CD4-positive, alpha-beta T cell treated with Interleukin-1 beta for 1 hour (primary cell): ENCODE measurements around the gene APEH.

ENCODE experiments used
- DNase-seq, 2 donors: peaks; one replicate each; pipeline ENCODE4 v3.0.0-alpha.2; 2020 to 2022

Gene APEH

GRCh38 chr3:49715611-49716121, 41.5 kb downstream of the APEH start:
- DNase-seq: no peak

- DNase-seq: no peak
These were observed 42.0 kb downstream of the APEH start for GRCh38 chr3:49716169-49716568.

GRCh38 chr3:49716691-49717210, 42.6 kb downstream of the APEH start:
- DNase-seq: no peak

GRCh38 chr3:49717211-49717958, 43.2 kb downstream of the APEH start:
- no peak for DNase-seq

GRCh38 chr3:49717959-49718857, 44.1 kb downstream of the APEH start:
- DNase-seq: no peak

- DNase-seq: no peak
These were observed 44.7 kb downstream of the APEH start for GRCh38 chr3:49718858-49719213.

GRCh38 chr3:49719214-49719884, 45.2 kb downstream of the APEH start, which contains the start of gene AMIGO3:
Gene AMIGO3 (minus strand): TSS chr3:49719684. CDS start chr3:49719465, 219 bp downstream.
- peak; percentile 90 for DNase-seq

- no peak for DNase-seq
These were observed 46.9 kb downstream of the APEH start for GRCh38 chr3:49720855-49721595.

- no peak for DNase-seq
These were observed 47.4 kb downstream of the APEH start for GRCh38 chr3:49721596-49721895.

GRCh38 chr3:49721896-49722781, 48.0 kb downstream of the APEH start:
- DNase-seq: no peak

GRCh38 chr3:49722896-49723295, 48.7 kb downstream of the APEH start:
- DNase-seq: no peak

GRCh38 chr3:49723296-49723627, 49.1 kb downstream of the APEH start:
- peak; percentile 65 to 68 for DNase-seq

GRCh38 chr3:49723628-49724551, 49.7 kb downstream of the APEH start, which contains the start of gene GMPPB:
Gene GMPPB (minus strand): TSS chr3:49723951. CDS start chr3:49723726, 225 bp downstream.
- peak; percentile 92 to 94 for DNase-seq

GRCh38 chr3:49724586-49724985, 50.4 kb downstream of the APEH start:
- peak; percentile 58 to 79 for DNase-seq

GRCh38 chr3:49725906-49726681, 51.9 kb downstream of the APEH start:
- DNase-seq: no peak

- no peak for DNase-seq
These were observed 53.2 kb downstream of the APEH start for GRCh38 chr3:49727154-49727923.

GRCh38 chr3:49727924-49728361, 53.8 kb downstream of the APEH start:
- no peak for DNase-seq

GRCh38 chr3:49729966-49730609, 55.9 kb downstream of the APEH start:
- no peak for DNase-seq
